H1 (cell line): ENCODE data around the gene PATJ. TPM values are rescaled to one million over a fixed set of nuclear protein-coding genes. Genes with fewer than 3 reads are reported as not detected.
A peak's percentile ranks its signal among the peaks of the same experiment; 100 is the strongest.

Source experiments
- CTCF ChIA-PET: fragments of 300-600 bp; sonication (Branson Sonifier 250); formaldehyde crosslinking; loops from one replicate; lab custom pipeline; 2021; ENCODE audit not compliant: partially characterized antibody; lab: Charles Lee
- POLR2A ChIA-PET: fragments of 300-600 bp; sonication (Branson Sonifier 250); formaldehyde crosslinking; loops from one replicate; lab custom pipeline; 2021; ENCODE audit warnings: inconsistent platforms; ENCODE audit not compliant: partially characterized antibody; lab: Charles Lee
- DNase-seq, 2 experiments: peaks; one replicate each; pipeline versions ENCODE4 v3.0.0 to v3.0.0-alpha.2; 2010 to 2022; ENCODE audit warnings: low spot score in 2 of 2, low read depth in 1 of 2, mixed read lengths in 1 of 2
- FAIRE-seq: peaks from 2 replicates; lab custom pipeline; 2011; peaks lifted over from hg19 to GRCh38; lab: Jason Lieb, UNC
- H2AFZ ChIP-seq: 2 replicates; pipeline ENCODE4 v1.8.1; 2012; ENCODE audit warnings: low read length, inconsistent platforms
- H2AK5ac ChIP-seq: 2 replicates; pipeline ENCODE4 v1.6.1; 2013; ENCODE audit warnings: low read depth, low read length
- H2BK120ac ChIP-seq: replicated peaks from 2 replicates; pipeline ENCODE3; 2013; ENCODE audit warnings: low read depth, low read length, inconsistent platforms
- H2BK12ac ChIP-seq: 2 replicates; pipeline ENCODE4 v1.6.1; 2013; ENCODE audit warnings: low read depth, low read length
- H2BK15ac ChIP-seq: 2 replicates; pipeline ENCODE4 v1.6.1; 2013; ENCODE audit warnings: low read length
- H2BK20ac ChIP-seq: 2 replicates; pipeline ENCODE4 v1.6.1; 2013; ENCODE audit warnings: low read length
- H2BK5ac ChIP-seq: 2 replicates; pipeline ENCODE4 v1.6.1; 2013; ENCODE audit warnings: low read depth, low read length
- H3K14ac ChIP-seq: 2 replicates; pipeline ENCODE4 v1.6.1; 2013; ENCODE audit warnings: inconsistent platforms; ENCODE audit not compliant: insufficient read length
- H3K18ac ChIP-seq: 2 replicates; pipeline ENCODE4 v1.6.1; 2013; ENCODE audit warnings: low read length; ENCODE audit errors: extremely low read depth
- H3K23ac ChIP-seq: 2 replicates; pipeline ENCODE4 v1.6.1; 2013; ENCODE audit warnings: inconsistent platforms; ENCODE audit not compliant: insufficient read length
- H3K23me2 ChIP-seq: 2 replicates; pipeline ENCODE4 v1.6.1; 2013; ENCODE audit warnings: low read depth, low read length
- H3K27ac ChIP-seq: 2 replicates; pipeline ENCODE4 v1.6.1; 2011; ENCODE audit warnings: low read depth, low read length, inconsistent platforms
- H3K27me3 ChIP-seq, 4 experiments: replicated peaks in 1 of 4; 1 replicate in 1 of 4; 2 replicates in 3 of 4; pipeline versions ENCODE4 v1.6.1 to v1.8.1; 2011 to 2013; ENCODE audit warnings: low read length in 3 of 4, mild to moderate bottlenecking in 3 of 4, inconsistent platforms in 2 of 4, mixed read lengths in 2 of 4, moderate library complexity in 1 of 4; ENCODE audit not compliant: control insufficient read depth in 3 of 4, insufficient read depth in 3 of 4; ENCODE audit errors: extremely low read depth in 1 of 4
- H3K36me3 ChIP-seq, 4 experiments: 2 replicates each; pipeline versions ENCODE4 v1.6.1 to v1.8.1; 2011 to 2013; ENCODE audit warnings: mild to moderate bottlenecking in 4 of 4, low read length in 3 of 4, moderate library complexity in 2 of 4, control low read depth in 1 of 4, inconsistent platforms in 1 of 4; ENCODE audit not compliant: insufficient read depth in 4 of 4, control insufficient read depth in 2 of 4
- H3K4ac ChIP-seq: replicated peaks from 2 replicates; pipeline ENCODE3; 2013; ENCODE audit warnings: low read length, low read depth, mixed read lengths, inconsistent platforms; ENCODE audit not compliant: insufficient read length
- H3K4me1 ChIP-seq, 4 experiments: replicated peaks in 1 of 4; 1 replicate in 1 of 4; 2 replicates in 3 of 4; pipeline versions ENCODE4 v1.6.1 to v1.8.1; 2011 to 2013; ENCODE audit warnings: low read length in 3 of 4, inconsistent platforms in 2 of 4, mixed read lengths in 1 of 4; ENCODE audit not compliant: insufficient read depth in 4 of 4, control insufficient read depth in 3 of 4
- H3K4me2 ChIP-seq, 2 experiments: 2 replicates each; pipeline versions ENCODE4 v1.6.1 to v1.8.1; 2011 to 2013; ENCODE audit warnings: low read depth in 2 of 2, low read length in 2 of 2, control low read depth in 1 of 2, inconsistent platforms in 1 of 2, mild to moderate bottlenecking in 1 of 2; ENCODE audit not compliant: insufficient read depth in 1 of 2
- H3K4me3 ChIP-seq, 4 experiments: fragments of 200-600, 300-600 bp in 1 of 4; sonication (generic), shearing (Covaris generic), sonication (Bioruptor Twin) in 1 of 4; 2 replicates each; pipeline versions ENCODE4 v1.5.1 to v1.8.1; 2011 to 2016; ENCODE audit warnings: low read length in 4 of 4, low read depth in 3 of 4, control low read depth in 2 of 4, inconsistent platforms in 2 of 4, mild to moderate bottlenecking in 2 of 4, mixed read lengths in 1 of 4, moderate library complexity in 1 of 4; ENCODE audit not compliant: insufficient read depth in 2 of 4; ENCODE audit errors: extremely low read depth in 1 of 4
- H3K56ac ChIP-seq: replicated peaks from 2 replicates; pipeline ENCODE3; 2013; ENCODE audit warnings: low read depth, mild to moderate bottlenecking, mixed read lengths, low read length, inconsistent platforms; ENCODE audit not compliant: insufficient read length
- H3K79me1 ChIP-seq: 2 replicates; pipeline ENCODE4 v1.6.1; 2013; ENCODE audit warnings: low read depth, low read length, control low read depth
- H3K79me2 ChIP-seq, 2 experiments: 2 replicates each; pipeline versions ENCODE4 v1.6.1 to v1.8.1; 2012 to 2013; ENCODE audit warnings: low read length in 2 of 2, mild to moderate bottlenecking in 2 of 2, inconsistent platforms in 1 of 2; ENCODE audit not compliant: insufficient read depth in 2 of 2, control insufficient read depth in 1 of 2
- H3K9ac ChIP-seq, 4 experiments: replicated peaks in 1 of 4; 1 replicate in 1 of 4; 2 replicates in 3 of 4; pipeline versions ENCODE4 v1.6.1 to v1.8.1; 2011 to 2013; ENCODE audit warnings: low read depth in 3 of 4, low read length in 3 of 4, control low read depth in 2 of 4, mild to moderate bottlenecking in 2 of 4, moderate library complexity in 2 of 4, inconsistent platforms in 1 of 4; ENCODE audit errors: extremely low read depth in 1 of 4
- H3K9me3 ChIP-seq, 2 experiments: 2 replicates each; pipeline versions ENCODE4 v1.6.1 to v1.8.1; 2012 to 2013; ENCODE audit warnings: mild to moderate bottlenecking in 2 of 2, moderate library complexity in 2 of 2, control low read depth in 1 of 2, inconsistent platforms in 1 of 2, low read depth in 1 of 2, low read length in 1 of 2, mixed read lengths in 1 of 2; ENCODE audit not compliant: insufficient read depth in 2 of 2
- H4K20me1 ChIP-seq, 2 experiments: replicated peaks in 1 of 2; 2 replicates each; pipeline versions ENCODE3 to v1.8.1; 2011 to 2013; ENCODE audit warnings: inconsistent platforms in 2 of 2, low read length in 2 of 2, mild to moderate bottlenecking in 1 of 2; ENCODE audit not compliant: insufficient read depth in 2 of 2, control insufficient read depth in 1 of 2
- H4K5ac ChIP-seq: 2 replicates; pipeline ENCODE4 v1.6.1; 2013; ENCODE audit warnings: low read length, low read depth, mixed read lengths, inconsistent platforms; ENCODE audit not compliant: insufficient read length
- H4K8ac ChIP-seq: 2 replicates; pipeline ENCODE4 v1.8.0; 2013; ENCODE audit warnings: mild to moderate bottlenecking, moderate library complexity, low read length, inconsistent platforms; ENCODE audit not compliant: insufficient read depth; ENCODE audit errors: extremely low read depth
- H4K91ac ChIP-seq: replicated peaks from 2 replicates; pipeline ENCODE3; 2013; ENCODE audit warnings: low read length, mixed read lengths, inconsistent platforms; ENCODE audit not compliant: insufficient read length
- CBX5 ChIP-seq: fragments of 300-800, 300-1000 bp; sonication (generic); IDR thresholded peaks from 2 replicates; pipeline ENCODE4 v1.7.1; 2016; ENCODE audit warnings: antibody characterized with exemption, low read length, low read depth
- CTCF ChIP-seq, 3 experiments: IDR thresholded peaks; 1 replicate in 2 of 3; 2 replicates in 1 of 3; pipeline versions ENCODE4 v1.5.1 to v1.6.1; 2011; ENCODE audit warnings: low read length in 3 of 3, mild to moderate bottlenecking in 3 of 3, inconsistent platforms in 2 of 3, low read depth in 1 of 3, moderate library complexity in 1 of 3; ENCODE audit not compliant: insufficient read depth in 1 of 3; ENCODE audit errors: control extremely low read depth in 1 of 3
- EP300 ChIP-seq, 2 experiments: IDR thresholded peaks; 1 replicate in 1 of 2; 2 replicates in 1 of 2; pipeline ENCODE4 v1.6.1; 2011 to 2012; ENCODE audit warnings: low read depth in 2 of 2, low read length in 2 of 2, mild to moderate bottlenecking in 2 of 2, borderline replicate concordance in 1 of 2, inconsistent platforms in 1 of 2, moderate library complexity in 1 of 2
- HDAC2 ChIP-seq, 2 experiments: fragments of 300-600 bp in 1 of 2; sonication (generic) in 1 of 2; IDR thresholded peaks; 2 replicates each; pipeline ENCODE4 v1.6.1; 2011 to 2012; ENCODE audit warnings: low read depth in 2 of 2, low read length in 2 of 2, mild to moderate bottlenecking in 2 of 2, moderate library complexity in 2 of 2, borderline replicate concordance in 1 of 2, inconsistent platforms in 1 of 2
- KDM1A ChIP-seq: fragments of 200-600, 300-600 bp; sonication (generic); IDR thresholded peaks from 2 replicates; pipeline ENCODE4 v1.7.1; 2016; ENCODE audit warnings: mild to moderate bottlenecking, low read length, borderline replicate concordance
- POLR2AphosphoS5 ChIP-seq: IDR thresholded peaks from 2 replicates; pipeline ENCODE4 v1.6.1; 2011; ENCODE audit warnings: low read depth, low read length
- SP1 ChIP-seq: IDR thresholded peaks from 2 replicates; pipeline ENCODE4 v1.6.1; 2011; ENCODE audit warnings: low read depth, low read length
- WGBS, 2 experiments: shearing (Covaris generic) in 1 of 2; methylation state at CpG; one replicate each; pipeline versions ENCODE4 v1.1.6 to v1.1.7; 2013 to 2015; ENCODE audit warnings: low lambda C conversion rate in 2 of 2, mixed read lengths in 2 of 2, inconsistent platforms in 1 of 2, low coverage in 1 of 2, missing lambda C conversion rate in 1 of 2; ENCODE audit not compliant: insufficient replicate concordance in 2 of 2, insufficient coverage in 1 of 2, insufficient read length in 1 of 2; ENCODE audit errors: extremely low coverage in 1 of 2, missing lambda C conversion rate in 1 of 2; 5-methylcytosine and 5-hydroxymethylcytosine counted together
- polyA plus RNA-seq, 7 experiments: library from polyadenylated mRNA; depleted of rRNA in 3 of 7; stranded (reverse) in 5 of 7; unstranded in 2 of 7; fragments of >200 nt in 5 of 7; fragments of 200-250 nt in 2 of 7; gene quantifications; 1 replicate in 5 of 7; 2 replicates in 1 of 7; 4 replicates in 1 of 7; pipeline versions ENCODE4 v1.2.1 to v1.2.3, GENCODE V29; 2011 to 2013; ENCODE audit warnings: missing spikeins in 2 of 7, mixed read lengths in 2 of 7
- total RNA-seq: library from RNA; stranded (reverse); fragmentation: NEBNext Ultra II Directional; extraction: Animal tissue kit (Norgen Biotek cat#: 25700); gene quantifications from 2 replicates; pipeline ENCODE4 v1.2.1, GENCODE V29; 2021

The PATJ gene
- total and polyA plus RNA-seq, 2 of the 8 experiments (the other 6 are each of a cell fraction or from before 2014, with no cell fraction given), result 8.2 to 55.6 TPM

DNA sequence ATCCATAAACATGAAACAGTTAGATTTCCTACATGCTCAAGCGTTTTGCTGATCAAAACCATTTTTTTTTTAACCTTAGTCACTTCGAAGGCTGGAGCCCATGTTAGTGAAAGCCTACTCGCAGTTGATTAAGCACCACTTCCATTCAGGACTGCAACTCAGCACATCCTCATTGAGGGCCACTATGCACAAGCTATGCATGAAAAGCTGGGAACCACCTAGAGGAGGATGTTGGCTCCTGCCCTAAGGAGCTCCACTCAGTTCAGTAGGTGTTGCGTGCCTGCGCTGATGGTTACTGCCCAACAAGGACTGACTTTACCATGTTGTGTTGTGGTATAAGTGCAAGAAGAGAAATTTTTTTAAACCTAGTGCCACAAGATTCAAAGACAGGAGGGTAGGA is 271.0 kb downstream of the PATJ start:
- POLR2A ChIA-PET, result interaction anchor here (0.8 to 1.0 kb wide), 2 partner anchors 9 to 37 kb away, joined by 3 read pairs; no protein-coding TSS in a partner anchor
- 87% methylated on average over 5 of the region's 5 CpGs; no CpG with 5 or more reads in 1 of the 2 experiments for WGBS, 2 experiments
- CTCF ChIA-PET, result interaction anchor here (0.6 to 2.6 kb wide), 12 partner anchors 11 to 766 kb away, joined by 3 to 9 read pairs (median 3); no protein-coding TSS in a partner anchor
- DNase-seq (no peak), FAIRE-seq (peak; percentile 13)
- Histone ChIP-seq H2BK20ac (no peak overlapping the region), H4K91ac (no peak overlapping the region), H2BK5ac (no peak overlapping the region), H3K4ac (peak overlapping the region; percentile 8), H3K56ac (no peak overlapping the region), H3K18ac (no peak overlapping the region), H3K23me2 (no peaks in the 10 kb centered on the region), H4K20me1 (no peaks in the 10 kb centered on the region), H3K4me2 (no peak overlapping the region), H3K9ac (no peak overlapping the region), H2BK12ac (no peak overlapping the region), H3K23ac (no peak overlapping the region), H4K8ac (no peak overlapping the region), H3K27me3 (no peaks in the 10 kb centered on the region), H2AFZ (no peak overlapping the region), H2BK15ac (no peak overlapping the region), H3K4me1 (no peaks in the 10 kb centered on the region), H3K4me3 (no peak overlapping the region), H2AK5ac (no peak overlapping the region), H3K27ac (no peak overlapping the region), H3K14ac (no peak overlapping the region), H3K79me1 (no peaks in the 10 kb centered on the region), H3K9me3 (no peaks in the 10 kb centered on the region), H2BK120ac (no peak overlapping the region), H3K79me2 (no peaks in the 10 kb centered on the region), H4K5ac (no peak overlapping the region), H3K36me3 (no peaks in the 10 kb centered on the region)
- TF ChIP-seq CBX5 (no peak), SP1 (no peak), POLR2AphosphoS5 (no peak), HDAC2 (IDR thresholded peaks at IDR 0.05; ENCODE audit: borderline replicate concordance in 1 of 2, low read depth in 2 of 2, low read length in 2 of 2) (no peak), EP300 (IDR thresholded peaks at IDR 0.05; ENCODE audit: borderline replicate concordance in 1 of 2, low read depth in 2 of 2, low read length in 2 of 2) (no peak), KDM1A (no peak), CTCF (IDR thresholded peaks at IDR 0.05; ENCODE audit: control extremely low read depth in 1 of 3, insufficient read depth in 1 of 3, low read depth in 1 of 3, low read length in 3 of 3) (peak in 1 of 3 experiments; percentile 30; a peak in 1 of 4 replicates)
